Measurements from ENCODE around the gene RTN4. TPM values are rescaled to one million over a fixed set of nuclear protein-coding genes. Genes with fewer than 3 reads are reported as not detected.

RTN4 gene
- total RNA-seq, 4 donors from 2014 or later, result 249 to 292 (median 276) TPM

- no peak overlapping the region for H3K4me3 ChIP-seq (ENCODE audit: low read depth, poor library complexity, severe bottlenecking)
- intact Hi-C loops (cut with DNase I; ENCODE audit: low total_unique reads), result no loop called here
- TF ChIP-seq POLR2A (IDR thresholded peaks at IDR 0.05), result no peak
- TF ChIP-seq CTCF (IDR thresholded peaks at IDR 0.05), result no peak
- DNase-seq (ENCODE audit: low spot score in 2 of 2), result no peak
Measured at GRCh38 chr2:54984476-54984875, 65.8 kb downstream of the RTN4 start.

DNA sequence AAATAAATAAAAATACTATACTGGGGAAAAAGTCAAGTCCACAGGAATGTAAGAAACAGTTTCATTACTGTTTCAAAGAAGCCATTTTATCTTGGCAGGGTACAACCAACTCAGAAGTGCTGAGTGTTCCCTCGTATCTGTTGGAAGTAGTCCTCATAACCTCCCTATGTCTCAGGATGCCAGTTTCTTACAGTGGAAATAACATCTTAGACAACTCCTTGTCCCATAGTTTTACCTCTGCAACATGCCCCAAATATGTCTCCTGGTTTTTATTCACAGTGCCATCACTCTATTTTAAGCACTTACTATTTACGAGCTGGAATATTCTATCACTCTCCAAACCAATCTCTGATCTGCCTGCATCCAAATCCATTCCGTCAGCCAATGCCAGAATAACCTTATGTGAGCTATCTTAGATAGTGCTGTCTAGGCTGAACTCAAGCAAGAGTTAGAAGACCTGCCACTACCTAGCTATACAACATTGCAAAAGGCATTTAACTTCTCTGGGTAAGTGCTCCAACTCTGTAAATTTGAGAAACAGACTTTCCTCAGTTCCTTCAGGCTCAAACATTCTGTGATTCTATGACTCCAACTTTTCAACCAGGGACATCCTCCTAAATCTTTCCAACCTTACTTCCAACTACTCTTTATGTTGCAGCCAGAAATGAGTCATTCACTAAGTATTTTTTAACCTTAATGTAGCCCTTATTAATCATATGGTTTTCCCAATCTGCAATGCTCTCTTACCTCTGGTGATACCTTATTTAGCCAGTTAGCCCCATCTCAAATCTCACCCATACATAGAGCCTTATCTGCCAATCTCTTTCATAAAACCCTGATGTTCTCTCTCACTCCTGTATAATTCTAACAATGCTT lies 66.7 kb downstream of the RTN4 start:
- intact Hi-C loops (cut with DNase I; ENCODE audit: low total_unique reads), result no loop called here
- H3K4me3 ChIP-seq (ENCODE audit: low read depth, poor library complexity, severe bottlenecking), result no peak overlapping the region
- DNase-seq (ENCODE audit: low spot score in 2 of 2), result no peak
- TF ChIP-seq CTCF (IDR thresholded peaks at IDR 0.05) (no peak), POLR2A (IDR thresholded peaks at IDR 0.05) (no peak)
- 27 to 33% methylated on average over 3 of the region's 3 CpGs for WGBS, 2 donors

DNA sequence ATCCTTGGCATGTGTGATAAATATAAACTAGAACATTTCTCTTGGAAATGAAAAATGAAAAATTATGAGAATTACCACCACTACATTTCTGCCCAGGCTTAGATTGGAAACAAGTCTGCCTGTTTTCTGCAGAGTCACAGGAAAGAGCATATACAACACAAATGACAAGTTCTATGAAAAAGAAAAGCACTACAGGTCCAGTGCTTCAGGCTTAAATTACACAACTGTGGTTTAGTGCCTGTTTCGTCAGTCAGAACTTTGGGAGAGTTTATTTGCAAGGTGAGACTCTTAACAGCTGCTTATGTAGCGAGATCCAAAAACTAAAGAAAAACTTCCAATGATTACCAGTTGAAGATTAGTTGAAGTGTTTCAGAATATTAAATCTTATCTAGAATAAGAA lies 68.9 kb downstream of the RTN4 start:
- intact Hi-C loops (cut with DNase I; ENCODE audit: low total_unique reads), result no loop called here
- no peak for TF ChIP-seq CTCF (IDR thresholded peaks at IDR 0.05)
- TF ChIP-seq POLR2A (IDR thresholded peaks at IDR 0.05), result no peak
- no peak for DNase-seq (ENCODE audit: low spot score in 2 of 2)
- WGBS, 2 donors, result 62 to 66% methylated on average over 2 of the region's 2 CpGs
- H3K4me3 ChIP-seq (ENCODE audit: low read depth, poor library complexity, severe bottlenecking), result no peak overlapping the region

DNA sequence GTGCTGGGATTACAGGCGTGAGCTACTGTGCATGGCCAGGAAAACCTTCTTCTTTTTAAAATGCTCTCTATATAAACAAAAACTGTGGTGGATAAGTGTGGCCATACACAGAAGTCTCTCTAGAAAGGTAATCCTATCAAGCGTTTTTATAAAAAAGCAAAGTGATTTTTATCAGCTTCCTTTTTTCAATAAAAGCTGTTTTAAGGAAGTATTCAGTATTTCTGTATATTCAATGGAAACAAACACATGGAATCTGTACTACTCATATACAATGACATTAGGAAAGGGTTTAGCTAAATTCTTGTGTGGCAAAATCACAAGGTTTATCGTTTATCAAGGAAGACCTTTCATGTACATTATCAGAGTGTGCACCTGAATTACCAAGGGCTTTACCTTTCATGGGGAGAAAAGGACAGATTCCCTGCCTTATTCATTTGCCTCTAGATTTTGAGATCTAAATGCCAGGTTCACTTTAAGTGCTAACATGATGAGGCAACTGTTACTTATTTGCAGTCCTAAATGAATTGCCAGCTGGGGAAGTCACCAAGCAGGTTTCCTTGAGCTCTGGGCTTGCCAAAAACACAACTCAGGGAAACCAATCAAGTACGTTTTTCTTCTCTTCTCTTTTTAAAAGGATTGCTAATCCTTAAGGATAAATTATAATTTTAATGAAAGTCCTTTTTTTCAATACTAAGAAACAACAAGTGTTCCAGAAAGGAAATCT lies 70.8 kb downstream of the RTN4 start:
- intact Hi-C loops (cut with DNase I; ENCODE audit: low total_unique reads), result no loop called here
- WGBS, 2 donors, result 42 to 43% methylated on average over 4 of the region's 4 CpGs
- no peak for TF ChIP-seq POLR2A (IDR thresholded peaks at IDR 0.05)
- TF ChIP-seq CTCF (IDR thresholded peaks at IDR 0.05), result no peak
- peak in 1 of 2 donors; percentile 68 for DNase-seq (ENCODE audit: low spot score in 2 of 2)
- H3K4me3 ChIP-seq (ENCODE audit: low read depth, poor library complexity, severe bottlenecking), result no peak overlapping the region

- 57 to 64% methylated on average over 2 of the region's 2 CpGs for WGBS, 2 donors
- intact Hi-C loops (cut with DNase I; ENCODE audit: low total_unique reads), result no loop called here
Measured at GRCh38 chr2:54977149-54977548, 73.1 kb downstream of the RTN4 start.

More at GRCh38 chr2:54977149-54977548, 73.1 kb downstream of the RTN4 start:
- no peak for TF ChIP-seq POLR2A (IDR thresholded peaks at IDR 0.05)
- TF ChIP-seq CTCF (IDR thresholded peaks at IDR 0.05), result no peak
- no peak overlapping the region for H3K4me3 ChIP-seq (ENCODE audit: low read depth, poor library complexity, severe bottlenecking)
- no peak for DNase-seq (ENCODE audit: low spot score in 2 of 2)
